ENCODE measurements around the gene PIH1D1.

- TF ChIP-seq, protein P1, sequence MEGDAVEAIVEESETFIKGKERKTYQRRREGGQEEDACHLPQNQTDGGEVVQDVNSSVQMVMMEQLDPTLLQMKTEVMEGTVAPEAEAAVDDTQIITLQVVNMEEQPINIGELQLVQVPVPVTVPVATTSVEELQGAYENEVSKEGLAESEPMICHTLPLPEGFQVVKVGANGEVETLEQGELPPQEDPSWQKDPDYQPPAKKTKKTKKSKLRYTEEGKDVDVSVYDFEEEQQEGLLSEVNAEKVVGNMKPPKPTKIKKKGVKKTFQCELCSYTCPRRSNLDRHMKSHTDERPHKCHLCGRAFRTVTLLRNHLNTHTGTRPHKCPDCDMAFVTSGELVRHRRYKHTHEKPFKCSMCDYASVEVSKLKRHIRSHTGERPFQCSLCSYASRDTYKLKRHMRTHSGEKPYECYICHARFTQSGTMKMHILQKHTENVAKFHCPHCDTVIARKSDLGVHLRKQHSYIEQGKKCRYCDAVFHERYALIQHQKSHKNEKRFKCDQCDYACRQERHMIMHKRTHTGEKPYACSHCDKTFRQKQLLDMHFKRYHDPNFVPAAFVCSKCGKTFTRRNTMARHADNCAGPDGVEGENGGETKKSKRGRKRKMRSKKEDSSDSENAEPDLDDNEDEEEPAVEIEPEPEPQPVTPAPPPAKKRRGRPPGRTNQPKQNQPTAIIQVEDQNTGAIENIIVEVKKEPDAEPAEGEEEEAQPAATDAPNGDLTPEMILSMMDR (conservative IDR thresholded peaks at IDR 0.05; ENCODE audit: low read length) = no peak
- TF ChIP-seq EZH2phosphoT487 (IDR thresholded peaks at IDR 0.05; ENCODE audit: borderline replicate concordance) = no peak
Measured at GRCh38 chr19:49458567-49458903, 6.9 kb upstream of the PIH1D1 start.

Measured in Loucy (cell line).